Measurements from ENCODE around the gene PRMT5.
A peak's percentile ranks its signal among the peaks of the same experiment; 100 is the strongest.
"Not testable (repeated sequence)": the region's sequence is repeated elsewhere in the genome, so short reads cannot be mapped to it uniquely, and the experiment has no call there.

Gene PRMT5

GRCh38 chr14:22929104-22929960, at the start of gene PRMT5:
TSS of gene PRMT5 (minus strand) at chr14:22929376. CDS start at chr14:22929361, 15 bp downstream.
- DNase-seq, result peak; percentile 99

- DNase-seq, result no peak
Measured at GRCh38 chr14:22978487-22978837, 49.3 kb upstream of the PRMT5 start.

GRCh38 chr14:22977684-22978486, 48.7 kb upstream of the PRMT5 start:
- DNase-seq, result no peak

GRCh38 chr14:22977434-22977683, 48.2 kb upstream of the PRMT5 start:
- DNase-seq, result no peak

GRCh38 chr14:22976620-22977433, 47.7 kb upstream of the PRMT5 start:
- DNase-seq, result no peak

- no peak for DNase-seq
Measured at GRCh38 chr14:22974530-22975313, 45.5 kb upstream of the PRMT5 start.

GRCh38 chr14:22973217-22974032, 44.2 kb upstream of the PRMT5 start:
- DNase-seq, result peak; percentile 67

GRCh38 chr14:22972313-22972930, 43.2 kb upstream of the PRMT5 start:
- DNase-seq, result no peak

GRCh38 chr14:22971152-22971551, 42.0 kb upstream of the PRMT5 start:
- DNase-seq, result no peak

- no peak for DNase-seq
Measured at GRCh38 chr14:22966783-22967269, 37.6 kb upstream of the PRMT5 start.

- not testable (repeated sequence) for DNase-seq
Measured at GRCh38 chr14:22965916-22966782, 37.0 kb upstream of the PRMT5 start.

GRCh38 chr14:22962061-22962676, 33.0 kb upstream of the PRMT5 start:
- DNase-seq, result no peak

GRCh38 chr14:22955702-22956569, 26.8 kb upstream of the PRMT5 start:
- no peak for DNase-seq

GRCh38 chr14:22952418-22952817, 23.2 kb upstream of the PRMT5 start:
- no peak for DNase-seq

GRCh38 chr14:22951795-22952194, 22.6 kb upstream of the PRMT5 start:
- DNase-seq, result peak; percentile 61

GRCh38 chr14:22945642-22946041, 16.5 kb upstream of the PRMT5 start:
- no peak for DNase-seq

- DNase-seq, result no peak
Measured at GRCh38 chr14:22939684-22940083, 10.5 kb upstream of the PRMT5 start.

- no peak for DNase-seq
Measured at GRCh38 chr14:22935156-22935555, 6.0 kb upstream of the PRMT5 start.

GRCh38 chr14:22932146-22932545, 3.0 kb upstream of the PRMT5 start:
- no peak for DNase-seq

All from suppressor macrophage treated with lipopolysaccharide for 4 hours (primary cell).